HCT116 (cell line): Measurements from ENCODE around the gene IGDCC3. TPM values are rescaled to one million over a fixed set of nuclear protein-coding genes. Genes with fewer than 3 reads are reported as not detected.

Experiments
- ATAC-seq: fragments of 200-7000 bp; cut with Tn5 transposase; 2 replicates; pipeline ENCODE4 v1.9.1; 2020; ENCODE audit warnings: mild to moderate bottlenecking, moderate library complexity
- BruUV-seq: library from RNA; stranded (reverse); fragments of 400-500 nt; replicated peaks from 2 replicates; lab custom pipeline; 2021; lab: Mats Ljungman, UMichigan
- CTCF ChIA-PET: fragments of 300-600 bp; sonication (Branson Sonifier 250); formaldehyde crosslinking; loops from one replicate; lab custom pipeline; 2021; ENCODE audit warnings: antibody characterized with exemption; lab: Charles Lee
- POLR2A ChIA-PET: fragments of 300-600, 350-600 bp; sonication (Branson Sonifier 250); formaldehyde crosslinking; loops from one replicate; lab custom pipeline; 2021; ENCODE audit warnings: antibody characterized with exemption; lab: Charles Lee
- RAD21 ChIA-PET, 2 experiments: fragments of 300-600 bp; sonication (Branson Sonifier 250); formaldehyde crosslinking; loops; one replicate each; lab custom pipeline; 2023; ENCODE audit warnings: low total read pairs in 2 of 2; ENCODE audit not compliant: uncharacterized antibody in 2 of 2, unreplicated experiment in 2 of 2, low non-redundant PET in 1 of 2; lab: Charles Lee
- DNase-seq: peaks from one replicate; pipeline ENCODE4 v3.0.0-alpha.2; 2010; ENCODE audit warnings: low read depth, low spot score
- H2AFZ ChIP-seq: fragments of 200-600 bp; shearing (Covaris generic), sonication (generic); 2 replicates; pipeline ENCODE4 v1.6.1; 2017; ENCODE audit warnings: low read depth, mixed run types, mixed read lengths, antibody characterized with exemption, low read length; ENCODE audit not compliant: poor library complexity, severe bottlenecking
- H3K27ac ChIP-seq: 2 replicates; pipeline ENCODE4 v1.5.1; 2012; ENCODE audit warnings: low read depth, low read length
- H3K27me3 ChIP-seq: fragments of 200-600 bp; sonication (generic); 2 replicates; pipeline ENCODE4 v1.6.1; 2016; ENCODE audit warnings: mixed run types, low read length, mixed read lengths; ENCODE audit not compliant: insufficient read depth
- H3K36me3 ChIP-seq, 2 experiments: fragments of 200-500 bp in 1 of 2; fragments of 200-600 bp in 1 of 2; sonication (Bioruptor generic) in 1 of 2; sonication (generic) in 1 of 2; 2 replicates each; pipeline versions ENCODE4 v1.5.1 to v1.6.1; 2014 to 2016; ENCODE audit warnings: low read length in 2 of 2, inconsistent platforms in 1 of 2, mixed read lengths in 1 of 2, mixed run types in 1 of 2; ENCODE audit not compliant: insufficient read depth in 2 of 2, control insufficient read depth in 1 of 2
- H3K4me1 ChIP-seq, 2 experiments: fragments of 200-600 bp in 1 of 2; sonication (generic) in 1 of 2; 2 replicates each; pipeline versions ENCODE4 v1.5.1 to v1.6.1; 2012 to 2017; ENCODE audit warnings: low read length in 2 of 2, inconsistent platforms in 1 of 2, mild to moderate bottlenecking in 1 of 2, mixed read lengths in 1 of 2, mixed run types in 1 of 2, moderate library complexity in 1 of 2; ENCODE audit not compliant: insufficient read depth in 2 of 2, control insufficient read depth in 1 of 2
- H3K4me2 ChIP-seq: fragments of 200-600 bp; sonication (generic); 2 replicates; pipeline ENCODE4 v1.6.1; 2017; ENCODE audit warnings: mixed run types, low read length, mixed read lengths
- H3K4me3 ChIP-seq, 2 experiments: fragments of 200-600 bp in 1 of 2; sonication (generic) in 1 of 2; replicated peaks in 1 of 2; 2 replicates each; pipeline ENCODE4 v1.5.1; 2011 to 2016; ENCODE audit warnings: low read length in 2 of 2, control low read depth in 1 of 2, low read depth in 1 of 2, mild to moderate bottlenecking in 1 of 2, mixed read lengths in 1 of 2, mixed run types in 1 of 2
- H3K79me2 ChIP-seq: fragments of 200-600 bp; sonication (generic); 2 replicates; pipeline ENCODE4 v1.6.1; 2017; ENCODE audit warnings: mild to moderate bottlenecking, mixed run types, low read length, moderate library complexity, mixed read lengths; ENCODE audit not compliant: insufficient read depth
- H3K9ac ChIP-seq: fragments of 200-600 bp; sonication (generic); 2 replicates; pipeline ENCODE4 v1.6.1; 2016; ENCODE audit warnings: low read length, mixed read lengths
- H3K9me2 ChIP-seq: fragments of 200-600 bp; sonication (generic), shearing (Covaris generic); 2 replicates; pipeline ENCODE4 v1.6.1; 2017; ENCODE audit warnings: mixed run types, mild to moderate bottlenecking, moderate library complexity; ENCODE audit not compliant: insufficient read depth
- H3K9me3 ChIP-seq, 2 experiments: fragments of 200-500 bp in 1 of 2; fragments of 200-600 bp in 1 of 2; sonication (Bioruptor generic) in 1 of 2; sonication (generic) in 1 of 2; 2 replicates each; pipeline ENCODE4 v1.6.1; 2014 to 2017; ENCODE audit warnings: low read length in 2 of 2, mixed read lengths in 2 of 2, inconsistent platforms in 1 of 2, low read depth in 1 of 2, mild to moderate bottlenecking in 1 of 2, mixed run types in 1 of 2, moderate library complexity in 1 of 2; ENCODE audit not compliant: control insufficient read depth in 1 of 2, insufficient read depth in 1 of 2
- H4K20me1 ChIP-seq: fragments of 200-600 bp; sonication (generic), shearing (Covaris generic); 2 replicates; pipeline ENCODE4 v1.6.1; 2017; ENCODE audit warnings: mixed run types, mild to moderate bottlenecking, moderate library complexity; ENCODE audit not compliant: insufficient read depth
- CBX3 ChIP-seq: IDR thresholded peaks from 2 replicates; pipeline ENCODE4 v1.6.1; 2012; ENCODE audit warnings: low read depth
- EZH2 ChIP-seq: fragments of 200-600 bp; sonication (generic); IDR thresholded peaks from 2 replicates; pipeline ENCODE4 v1.6.1; 2017; ENCODE audit warnings: antibody characterized with exemption, mixed run types
- EZH2phosphoT487 ChIP-seq: fragments of 200-600 bp; IDR thresholded peaks from 2 replicates; pipeline ENCODE4 v1.6.1; 2018; ENCODE audit warnings: antibody characterized with exemption, borderline replicate concordance
- JUND ChIP-seq: IDR thresholded peaks from 2 replicates; pipeline ENCODE4 v1.6.1; 2012
- POLR2A ChIP-seq: IDR thresholded peaks from 2 replicates; pipeline ENCODE4 v1.7.0; 2011; ENCODE audit warnings: borderline replicate concordance; ENCODE audit not compliant: insufficient read depth, insufficient read length; ENCODE audit errors: extremely low read depth
- RAD21 ChIP-seq: IDR thresholded peaks from 2 replicates; pipeline ENCODE4 v1.6.1; 2012; ENCODE audit warnings: low read depth, mild to moderate bottlenecking
- ZFX ChIP-seq: fragments of 450-650 bp; IDR thresholded peaks from 2 replicates; pipeline ENCODE4 v1.6.1; 2017
- intact Hi-C: fragments of 100-400 bp; cut with micrococcal nuclease; formaldehyde crosslinking; loops from 2 replicates; pipeline ENCODE4 v1.10.0; 2022
- total RNA-seq: library from RNA; stranded (reverse); gene quantifications from one replicate; pipeline ENCODE4 v1.2.1, GENCODE V29; 2021; ENCODE audit not compliant: unreplicated experiment
- TF ChIP-seq, protein P1 (sequence below), 3 experiments: fragments of 200-600 bp in 1 of 3; sonication (generic) in 1 of 3; IDR thresholded peaks in 2 of 3; conservative IDR thresholded peaks in 1 of 3; 2 replicates each; pipeline ENCODE4 v1.5.1; 2012 to 2017; ENCODE audit warnings: low read depth in 2 of 3, low read length in 2 of 3, antibody characterized with exemption in 1 of 3, borderline replicate concordance in 1 of 3, control low read depth in 1 of 3, mild to moderate bottlenecking in 1 of 3, mixed read lengths in 1 of 3, mixed run types in 1 of 3, moderate library complexity in 1 of 3; ENCODE audit not compliant: insufficient read depth in 1 of 3
- TF ChIP-seq, protein P2 (sequence below): IDR thresholded peaks from 2 replicates; pipeline ENCODE4 v1.6.1; 2012

The IGDCC3 gene
- total RNA-seq, 1 experiment from 2014 or later, result 0.44 TPM

DNA sequence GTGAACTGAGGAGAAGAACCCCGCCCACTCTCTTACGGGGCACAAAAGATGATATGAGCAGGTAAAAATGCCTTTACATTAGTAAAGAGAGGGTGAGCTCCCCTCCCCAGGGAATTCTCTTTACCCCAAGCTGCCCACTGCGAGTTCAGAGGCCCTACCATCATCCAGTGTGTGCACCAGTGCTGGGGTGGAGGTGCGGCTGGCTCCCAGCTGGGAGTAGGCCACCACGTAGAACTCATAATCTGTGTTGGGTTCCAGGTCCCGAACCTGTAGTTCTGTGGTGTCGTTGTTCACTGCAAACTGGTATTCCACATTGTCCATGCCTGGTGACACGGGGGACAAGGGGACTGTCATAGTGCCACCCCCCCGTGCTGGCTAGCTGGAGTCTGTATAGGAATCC, 17.1 kb upstream of the IGDCC3 start:
- no peak overlapping the region for H3K4me3 ChIP-seq
- H3K9me2 ChIP-seq, result no peaks in the 10 kb centered on the region
- H3K9me3 ChIP-seq, result no peaks in the 10 kb centered on the region
- CTCF ChIA-PET, result interaction anchor here (1.6 kb wide), 1 partner anchor 10 kb away, joined by 4 read pairs; no protein-coding TSS in a partner anchor
- no peak for DNase-seq
- POLR2A ChIA-PET, result no interaction called here
- RAD21 ChIA-PET, result no interaction called here
- intact Hi-C loops, result no loop called here
- H3K27me3 ChIP-seq, result no peaks in the 10 kb centered on the region
- no peak overlapping the region for H3K4me2 ChIP-seq
- H3K36me3 ChIP-seq, result no peaks in the 10 kb centered on the region
- no peak overlapping the region for H3K27ac ChIP-seq
- H2AFZ ChIP-seq, result no peak overlapping the region
- no peak for TF ChIP-seq JUND
- no peak for TF ChIP-seq EZH2phosphoT487
- no peak for TF ChIP-seq POLR2A
- no peak for TF ChIP-seq CBX3
- TF ChIP-seq ZFX, result no peak
- TF ChIP-seq RAD21, result no peak
- TF ChIP-seq, protein P1, sequence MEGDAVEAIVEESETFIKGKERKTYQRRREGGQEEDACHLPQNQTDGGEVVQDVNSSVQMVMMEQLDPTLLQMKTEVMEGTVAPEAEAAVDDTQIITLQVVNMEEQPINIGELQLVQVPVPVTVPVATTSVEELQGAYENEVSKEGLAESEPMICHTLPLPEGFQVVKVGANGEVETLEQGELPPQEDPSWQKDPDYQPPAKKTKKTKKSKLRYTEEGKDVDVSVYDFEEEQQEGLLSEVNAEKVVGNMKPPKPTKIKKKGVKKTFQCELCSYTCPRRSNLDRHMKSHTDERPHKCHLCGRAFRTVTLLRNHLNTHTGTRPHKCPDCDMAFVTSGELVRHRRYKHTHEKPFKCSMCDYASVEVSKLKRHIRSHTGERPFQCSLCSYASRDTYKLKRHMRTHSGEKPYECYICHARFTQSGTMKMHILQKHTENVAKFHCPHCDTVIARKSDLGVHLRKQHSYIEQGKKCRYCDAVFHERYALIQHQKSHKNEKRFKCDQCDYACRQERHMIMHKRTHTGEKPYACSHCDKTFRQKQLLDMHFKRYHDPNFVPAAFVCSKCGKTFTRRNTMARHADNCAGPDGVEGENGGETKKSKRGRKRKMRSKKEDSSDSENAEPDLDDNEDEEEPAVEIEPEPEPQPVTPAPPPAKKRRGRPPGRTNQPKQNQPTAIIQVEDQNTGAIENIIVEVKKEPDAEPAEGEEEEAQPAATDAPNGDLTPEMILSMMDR (IDR thresholded peaks at IDR 0.05 in 2 of 3, conservative IDR thresholded peaks at IDR 0.05 in 1 of 3; ENCODE audit: borderline replicate concordance in 1 of 3, insufficient read depth in 1 of 3, low read depth in 2 of 3, low read length in 2 of 3), result no peak
- no peak for TF ChIP-seq EZH2
- TF ChIP-seq, protein P2, sequence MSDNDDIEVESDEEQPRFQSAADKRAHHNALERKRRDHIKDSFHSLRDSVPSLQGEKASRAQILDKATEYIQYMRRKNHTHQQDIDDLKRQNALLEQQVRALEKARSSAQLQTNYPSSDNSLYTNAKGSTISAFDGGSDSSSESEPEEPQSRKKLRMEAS, result no peak
- H3K9ac ChIP-seq, result no peak overlapping the region
- H3K4me1 ChIP-seq, result 0 out of 4 replicates have a peak, but pooled peaks cover 0 to 7% of the 10 kb centered on the region in 2 experiments
- H4K20me1 ChIP-seq, result no peaks in the 10 kb centered on the region
- no peaks in the 10 kb centered on the region for H3K79me2 ChIP-seq
- no peak for ATAC-seq
- no TSS peak for BruUV-seq
